ENCODE results near the gene PLXDC2. TPM values are rescaled to one million over a fixed set of nuclear protein-coding genes. Genes with fewer than 3 reads are reported as not detected.

PLXDC2 gene
- polyA plus RNA-seq, 2 of the 4 experiments (the other 2 are of a cell fraction): 0.08 to 0.09 TPM

DNA sequence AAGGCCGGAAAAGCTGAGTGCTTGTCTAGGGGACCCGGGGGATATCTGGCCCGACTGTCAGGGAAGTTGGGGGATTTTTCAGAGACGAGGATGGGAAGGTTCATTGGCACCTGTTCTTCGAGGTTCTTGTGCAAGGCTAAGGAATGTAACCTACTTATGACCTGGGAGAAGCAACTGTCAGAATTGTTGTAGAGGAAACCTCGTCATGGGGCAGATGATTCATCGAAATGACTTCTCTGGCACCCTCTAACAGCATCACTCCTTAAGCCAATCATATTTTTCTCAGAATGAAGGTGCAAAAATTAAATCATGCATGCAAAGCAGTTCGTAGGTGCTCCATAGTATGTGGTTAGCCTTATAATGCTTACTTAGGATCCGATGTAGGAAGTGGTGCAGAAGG lies 58.6 kb downstream of the PLXDC2 start:
- WGBS (ENCODE audit: missing lambda C conversion rate): 14% methylated on average over 9 of the region's 9 CpGs
- Histone ChIP-seq H3K4me2 (no peak overlapping the region), H3K4me1 (no peaks in the 10 kb centered on the region), H3K27ac (no peak overlapping the region), H3K9me3 (no peaks in the 10 kb centered on the region), H3K4me3 (no peak overlapping the region)
- FAIRE-seq: no peak
- no peak for TF ChIP-seq EP300 (IDR thresholded peaks at IDR 0.05)
- ATAC-seq: no peak
- DNase-seq (ENCODE audit: low read depth in 1 of 2, low spot score in 1 of 2): no peak
- ChIA-PET POLR2A (no interaction called here), CTCF (interaction anchor here (1.4 kb wide), 1 partner anchor 12 kb away, joined by 3 read pairs; no protein-coding TSS in a partner anchor)

DNA sequence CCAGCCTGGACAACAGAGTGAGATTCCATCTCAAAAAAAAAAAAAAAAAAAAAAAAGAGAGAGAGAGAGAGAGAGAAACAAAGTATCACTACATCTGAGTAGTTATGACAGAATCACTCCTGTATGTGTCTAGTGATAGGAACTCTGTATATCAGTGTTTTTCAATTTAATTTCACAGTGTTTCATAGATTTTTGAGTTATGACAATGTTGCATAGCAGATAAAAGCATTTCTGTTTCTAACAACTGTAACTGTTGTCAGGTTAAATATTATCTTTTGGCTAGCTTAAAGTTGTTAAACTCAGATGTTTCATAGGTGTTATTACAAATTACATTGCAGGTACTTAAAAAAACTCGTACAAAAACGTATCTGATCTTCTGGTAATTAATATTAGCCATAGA lies 60.3 kb downstream of the PLXDC2 start:
- no peak overlapping the region for H3K27ac ChIP-seq
- WGBS (ENCODE audit: missing lambda C conversion rate): 3% methylated on average over 2 of the region's 2 CpGs
- H3K4me1 ChIP-seq: no peaks in the 10 kb centered on the region
- POLR2A ChIA-PET: no interaction called here
- DNase-seq (ENCODE audit: low read depth in 1 of 2, low spot score in 1 of 2) (no peak), ATAC-seq (no peak), FAIRE-seq (no peak)
- TF ChIP-seq MAFK (IDR thresholded peaks at IDR 0.05; ENCODE audit: partially characterized antibody) (no peak), CHD2 (IDR thresholded peaks at IDR 0.05; ENCODE audit: low read length, partially characterized antibody) (no peak), NPAS2 (CRISPR knock-in tag; IDR thresholded peaks at IDR 0.05; ENCODE audit: borderline replicate concordance) (no peak), HOXA7 (CRISPR knock-in tag; IDR thresholded peaks at IDR 0.05) (no peak), JUNB (IDR thresholded peaks at IDR 0.05) (no peak), FOXS1 (CRISPR knock-in tag; IDR thresholded peaks at IDR 0.05) (no peak), PHF8 (IDR thresholded peaks at IDR 0.05; ENCODE audit: borderline replicate concordance, low read depth) (no peak), ESRRA (IDR thresholded peaks at IDR 0.05; ENCODE audit: borderline replicate concordance, low read length) (no peak), TFCP2L1 (CRISPR knock-in tag; IDR thresholded peaks at IDR 0.05) (no peak), EHF (CRISPR knock-in tag; IDR thresholded peaks at IDR 0.05) (no peak), POLR2A (IDR thresholded peaks at IDR 0.05; ENCODE audit: low read length) (no peak), HOXB13 (CRISPR knock-in tag; IDR thresholded peaks at IDR 0.05; ENCODE audit: low read depth) (no peak)
- TF ChIP-seq, protein P1, sequence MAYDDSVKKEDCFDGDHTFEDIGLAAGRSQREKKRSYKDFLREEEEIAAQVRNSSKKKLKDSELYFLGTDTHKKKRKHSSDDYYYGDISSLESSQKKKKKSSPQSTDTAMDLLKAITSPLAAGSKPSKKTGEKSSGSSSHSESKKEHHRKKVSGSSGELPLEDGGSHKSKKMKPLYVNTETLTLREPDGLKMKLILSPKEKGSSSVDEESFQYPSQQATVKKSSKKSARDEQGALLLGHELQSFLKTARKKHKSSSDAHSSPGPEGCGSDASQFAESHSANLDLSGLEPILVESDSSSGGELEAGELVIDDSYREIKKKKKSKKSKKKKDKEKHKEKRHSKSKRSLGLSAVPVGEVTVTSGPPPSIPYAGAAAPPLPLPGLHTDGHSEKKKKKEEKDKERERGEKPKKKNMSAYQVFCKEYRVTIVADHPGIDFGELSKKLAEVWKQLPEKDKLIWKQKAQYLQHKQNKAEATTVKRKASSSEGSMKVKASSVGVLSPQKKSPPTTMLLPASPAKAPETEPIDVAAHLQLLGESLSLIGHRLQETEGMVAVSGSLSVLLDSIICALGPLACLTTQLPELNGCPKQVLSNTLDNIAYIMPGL (CRISPR knock-in tag; IDR thresholded peaks at IDR 0.05; ENCODE audit: borderline replicate concordance): no peak
- TF ChIP-seq, protein P2, sequence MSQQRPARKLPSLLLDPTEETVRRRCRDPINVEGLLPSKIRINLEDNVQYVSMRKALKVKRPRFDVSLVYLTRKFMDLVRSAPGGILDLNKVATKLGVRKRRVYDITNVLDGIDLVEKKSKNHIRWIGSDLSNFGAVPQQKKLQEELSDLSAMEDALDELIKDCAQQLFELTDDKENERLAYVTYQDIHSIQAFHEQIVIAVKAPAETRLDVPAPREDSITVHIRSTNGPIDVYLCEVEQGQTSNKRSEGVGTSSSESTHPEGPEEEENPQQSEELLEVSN (IDR thresholded peaks at IDR 0.05; ENCODE audit: borderline replicate concordance, low read depth): no peak
- TF ChIP-seq, protein P3, sequence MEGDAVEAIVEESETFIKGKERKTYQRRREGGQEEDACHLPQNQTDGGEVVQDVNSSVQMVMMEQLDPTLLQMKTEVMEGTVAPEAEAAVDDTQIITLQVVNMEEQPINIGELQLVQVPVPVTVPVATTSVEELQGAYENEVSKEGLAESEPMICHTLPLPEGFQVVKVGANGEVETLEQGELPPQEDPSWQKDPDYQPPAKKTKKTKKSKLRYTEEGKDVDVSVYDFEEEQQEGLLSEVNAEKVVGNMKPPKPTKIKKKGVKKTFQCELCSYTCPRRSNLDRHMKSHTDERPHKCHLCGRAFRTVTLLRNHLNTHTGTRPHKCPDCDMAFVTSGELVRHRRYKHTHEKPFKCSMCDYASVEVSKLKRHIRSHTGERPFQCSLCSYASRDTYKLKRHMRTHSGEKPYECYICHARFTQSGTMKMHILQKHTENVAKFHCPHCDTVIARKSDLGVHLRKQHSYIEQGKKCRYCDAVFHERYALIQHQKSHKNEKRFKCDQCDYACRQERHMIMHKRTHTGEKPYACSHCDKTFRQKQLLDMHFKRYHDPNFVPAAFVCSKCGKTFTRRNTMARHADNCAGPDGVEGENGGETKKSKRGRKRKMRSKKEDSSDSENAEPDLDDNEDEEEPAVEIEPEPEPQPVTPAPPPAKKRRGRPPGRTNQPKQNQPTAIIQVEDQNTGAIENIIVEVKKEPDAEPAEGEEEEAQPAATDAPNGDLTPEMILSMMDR (IDR thresholded peaks at IDR 0.05): no peak
- TF ChIP-seq, protein P4, sequence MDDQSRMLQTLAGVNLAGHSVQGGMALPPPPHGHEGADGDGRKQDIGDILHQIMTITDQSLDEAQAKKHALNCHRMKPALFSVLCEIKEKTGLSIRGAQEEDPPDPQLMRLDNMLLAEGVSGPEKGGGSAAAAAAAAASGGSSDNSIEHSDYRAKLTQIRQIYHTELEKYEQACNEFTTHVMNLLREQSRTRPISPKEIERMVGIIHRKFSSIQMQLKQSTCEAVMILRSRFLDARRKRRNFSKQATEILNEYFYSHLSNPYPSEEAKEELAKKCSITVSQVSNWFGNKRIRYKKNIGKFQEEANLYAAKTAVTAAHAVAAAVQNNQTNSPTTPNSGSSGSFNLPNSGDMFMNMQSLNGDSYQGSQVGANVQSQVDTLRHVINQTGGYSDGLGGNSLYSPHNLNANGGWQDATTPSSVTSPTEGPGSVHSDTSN (IDR thresholded peaks at IDR 0.05): no peak
- H3K4me3 ChIP-seq: no peak overlapping the region
- H3K4me2 ChIP-seq: no peak overlapping the region
- CTCF ChIA-PET: no interaction called here
- no peaks in the 10 kb centered on the region for H3K9me3 ChIP-seq

DNA sequence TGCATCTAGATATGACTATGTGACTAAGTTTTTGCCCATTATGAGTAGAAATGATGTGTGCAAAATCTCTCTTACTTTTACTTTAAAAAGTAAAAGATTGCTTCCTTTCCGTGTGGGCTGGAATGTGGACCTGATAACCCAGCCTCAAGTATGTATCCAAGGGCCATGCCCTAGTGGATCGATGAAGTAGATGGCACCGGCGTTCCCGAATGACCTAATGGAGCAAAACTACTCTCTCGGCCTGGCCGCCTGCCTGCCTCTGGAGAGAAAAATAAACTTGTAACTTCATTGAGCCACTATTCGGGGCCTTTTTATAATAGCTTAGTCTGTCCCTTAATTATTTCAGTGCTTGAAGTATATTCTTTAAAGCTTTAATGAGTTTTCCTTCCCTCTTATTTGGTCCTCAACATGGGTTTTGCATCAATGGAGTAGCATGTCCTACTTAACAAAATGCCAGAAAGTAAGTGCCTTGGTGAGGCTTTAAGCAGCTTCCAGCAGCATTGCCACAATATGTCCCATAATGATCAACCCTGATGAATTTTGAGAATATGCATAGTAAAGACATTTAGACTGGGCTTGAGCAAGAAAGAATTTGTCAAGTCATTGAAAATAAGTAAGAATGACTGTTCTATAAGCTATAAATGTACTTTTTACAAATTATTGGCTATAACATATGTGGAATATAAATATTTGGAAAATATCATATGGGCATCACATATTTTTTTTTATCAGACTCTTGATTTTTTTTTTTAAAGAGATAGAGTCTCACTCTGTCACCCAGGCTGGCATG lies 61.4 kb downstream of the PLXDC2 start:
- H3K9me3 ChIP-seq: no peaks in the 10 kb centered on the region
- DNase-seq (ENCODE audit: low read depth in 1 of 2, low spot score in 1 of 2) (no peak), FAIRE-seq (no peak), ATAC-seq (no peak)
- POLR2A ChIA-PET: no interaction called here
- CTCF ChIA-PET: no interaction called here
- WGBS (ENCODE audit: missing lambda C conversion rate): 41% methylated on average over 8 of the region's 8 CpGs
- TF ChIP-seq, protein P1 (CRISPR knock-in tag; IDR thresholded peaks at IDR 0.05; ENCODE audit: borderline replicate concordance): no peak
- TF ChIP-seq MAFK (IDR thresholded peaks at IDR 0.05; ENCODE audit: partially characterized antibody) (peak; percentile 61), CHD4 (IDR thresholded peaks at IDR 0.05; ENCODE audit: borderline replicate concordance) (no peak), NFE2L2 (conservative IDR thresholded peaks at IDR 0.05; ENCODE audit: low read length) (peak; percentile 61), POLR2A (IDR thresholded peaks at IDR 0.05; ENCODE audit: low read length) (no peak), CEBPB (IDR thresholded peaks at IDR 0.05) (no peak), ZFP36 (IDR thresholded peaks at IDR 0.05; ENCODE audit: borderline replicate concordance, partially characterized antibody) (no peak)
- no peak overlapping the region for H3K4me2 ChIP-seq
- no peaks in the 10 kb centered on the region for H3K4me1 ChIP-seq
- no peak overlapping the region for H3K27ac ChIP-seq
- H3K4me3 ChIP-seq: no peak overlapping the region

All from A549 (cell line).